ENCODE results near the gene MICU2.

Gene MICU2

DNA sequence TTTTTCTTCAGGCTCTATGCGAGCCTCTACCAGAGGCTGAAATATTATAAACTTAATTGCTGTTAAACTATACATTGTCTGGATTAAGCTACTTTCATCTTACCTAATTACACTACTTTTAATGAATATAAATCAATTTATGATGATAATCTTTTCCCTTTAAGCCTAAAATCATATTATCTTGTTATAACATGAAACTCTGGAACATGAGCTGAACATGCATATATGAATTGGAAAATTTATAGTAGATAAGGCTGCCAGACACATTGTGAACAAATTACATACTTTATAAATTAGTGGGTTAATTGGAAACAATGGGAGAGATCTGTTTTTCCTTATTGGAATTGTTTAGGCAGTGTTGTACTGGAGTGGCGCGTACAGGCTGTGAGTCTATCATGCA is 99.6 kb downstream of the MICU2 start:
- DNase-seq (ENCODE audit: low read depth), result no peak
- TF ChIP-seq, protein P1, sequence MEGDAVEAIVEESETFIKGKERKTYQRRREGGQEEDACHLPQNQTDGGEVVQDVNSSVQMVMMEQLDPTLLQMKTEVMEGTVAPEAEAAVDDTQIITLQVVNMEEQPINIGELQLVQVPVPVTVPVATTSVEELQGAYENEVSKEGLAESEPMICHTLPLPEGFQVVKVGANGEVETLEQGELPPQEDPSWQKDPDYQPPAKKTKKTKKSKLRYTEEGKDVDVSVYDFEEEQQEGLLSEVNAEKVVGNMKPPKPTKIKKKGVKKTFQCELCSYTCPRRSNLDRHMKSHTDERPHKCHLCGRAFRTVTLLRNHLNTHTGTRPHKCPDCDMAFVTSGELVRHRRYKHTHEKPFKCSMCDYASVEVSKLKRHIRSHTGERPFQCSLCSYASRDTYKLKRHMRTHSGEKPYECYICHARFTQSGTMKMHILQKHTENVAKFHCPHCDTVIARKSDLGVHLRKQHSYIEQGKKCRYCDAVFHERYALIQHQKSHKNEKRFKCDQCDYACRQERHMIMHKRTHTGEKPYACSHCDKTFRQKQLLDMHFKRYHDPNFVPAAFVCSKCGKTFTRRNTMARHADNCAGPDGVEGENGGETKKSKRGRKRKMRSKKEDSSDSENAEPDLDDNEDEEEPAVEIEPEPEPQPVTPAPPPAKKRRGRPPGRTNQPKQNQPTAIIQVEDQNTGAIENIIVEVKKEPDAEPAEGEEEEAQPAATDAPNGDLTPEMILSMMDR (conservative IDR thresholded peaks at IDR 0.05; ENCODE audit: low read length), result no peak
- H3K4me3 ChIP-seq (ENCODE audit: low read length), result no peak overlapping the region

DNA sequence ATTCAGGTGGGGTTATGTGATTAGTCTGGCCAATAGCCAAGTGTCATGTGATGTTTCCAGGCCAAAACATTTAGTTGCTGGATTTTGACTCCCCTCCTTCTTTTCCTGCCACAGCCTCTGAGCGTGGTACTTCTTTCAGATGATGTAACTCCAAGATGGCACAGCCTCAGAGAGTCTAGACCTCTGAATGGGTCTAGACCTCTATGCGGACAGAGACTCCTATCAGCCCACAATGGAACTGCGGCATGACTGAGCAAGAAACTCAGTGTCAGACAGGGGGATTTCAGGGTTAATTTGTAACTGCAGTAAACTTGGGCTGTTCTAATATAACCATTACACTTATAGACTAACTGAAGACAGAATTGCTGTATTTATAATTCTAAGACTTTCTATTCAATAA is 102.3 kb downstream of the MICU2 start:
- DNase-seq (ENCODE audit: low read depth), result no peak
- H3K4me3 ChIP-seq (ENCODE audit: low read length), result no peak overlapping the region
- TF ChIP-seq, protein P1 (conservative IDR thresholded peaks at IDR 0.05; ENCODE audit: low read length), result no peak

DNA sequence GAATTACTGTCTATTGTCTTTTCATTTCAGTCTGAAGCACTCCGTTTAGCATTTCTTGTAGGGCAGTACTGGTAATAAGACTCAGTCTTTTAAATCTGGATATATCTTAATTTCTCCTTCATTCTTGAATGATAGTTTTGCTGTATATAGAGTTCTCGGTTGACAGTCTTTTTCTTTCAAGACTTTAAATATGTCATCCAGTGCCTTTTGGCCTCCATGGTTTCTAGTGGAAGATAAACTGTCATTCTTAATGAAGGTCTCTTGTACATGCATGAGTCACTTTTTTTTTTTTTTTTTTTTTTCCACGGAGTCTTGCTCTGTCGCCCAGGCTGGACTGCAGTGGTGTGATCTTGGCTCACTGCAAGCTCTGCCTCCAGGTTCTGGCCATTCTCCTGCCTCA is 117.6 kb downstream of the MICU2 start:
- DNase-seq (ENCODE audit: low read depth), result no peak
- TF ChIP-seq, protein P1 (conservative IDR thresholded peaks at IDR 0.05; ENCODE audit: low read length), result no peak
- no peak overlapping the region for H3K4me3 ChIP-seq (ENCODE audit: low read length)

DNA sequence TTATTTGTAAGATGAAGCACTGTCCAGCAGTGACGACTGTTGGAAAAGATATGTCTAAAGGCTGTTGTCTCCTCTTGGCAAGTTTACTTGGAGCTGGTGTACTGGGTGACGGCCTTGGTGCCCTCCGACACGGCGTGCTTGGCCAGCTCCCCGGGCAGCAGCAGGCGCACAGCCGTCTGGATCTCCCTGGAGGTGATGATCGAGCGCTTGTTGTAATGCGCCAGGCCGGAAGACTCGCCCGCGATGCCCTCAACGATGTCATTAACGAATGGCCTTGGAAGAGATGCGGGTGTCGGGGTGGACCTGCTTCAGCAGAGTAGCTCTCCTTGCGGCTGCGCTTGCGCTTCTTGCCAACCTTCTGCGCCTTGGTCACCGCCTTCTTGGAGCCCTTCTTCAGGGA is 120.2 kb downstream of the MICU2 start:
- TF ChIP-seq, protein P1 (conservative IDR thresholded peaks at IDR 0.05; ENCODE audit: low read length), result no peak

DNA sequence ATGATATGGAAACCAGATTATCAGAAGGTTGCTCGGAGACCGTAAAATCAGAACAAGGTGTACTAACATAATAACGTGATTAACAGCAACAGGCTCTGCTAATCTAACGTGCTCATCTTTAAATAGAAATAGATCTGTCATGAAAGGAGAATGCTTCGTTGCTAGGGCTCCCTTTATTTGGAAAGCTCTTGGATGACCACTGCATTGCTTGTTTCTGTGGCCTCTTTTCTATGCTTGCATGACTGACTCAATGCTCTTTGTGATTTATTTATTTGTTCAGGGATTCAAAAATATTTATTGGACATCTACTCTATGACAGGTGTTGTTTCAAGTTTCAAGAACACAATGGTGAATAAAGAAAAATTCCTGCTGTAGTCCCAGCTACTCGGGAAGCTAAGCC is 122.6 kb downstream of the MICU2 start:
- H3K4me3 ChIP-seq (ENCODE audit: low read length), result no peak overlapping the region
- DNase-seq (ENCODE audit: low read depth), result peak; percentile 28
- TF ChIP-seq, protein P1 (conservative IDR thresholded peaks at IDR 0.05; ENCODE audit: low read length), result no peak

More for the DNA sequence above, 120.2 kb downstream of the MICU2 start:
- no peak for DNase-seq (ENCODE audit: low read depth)
- H3K4me3 ChIP-seq (ENCODE audit: low read length), result no peak overlapping the region

DNA sequence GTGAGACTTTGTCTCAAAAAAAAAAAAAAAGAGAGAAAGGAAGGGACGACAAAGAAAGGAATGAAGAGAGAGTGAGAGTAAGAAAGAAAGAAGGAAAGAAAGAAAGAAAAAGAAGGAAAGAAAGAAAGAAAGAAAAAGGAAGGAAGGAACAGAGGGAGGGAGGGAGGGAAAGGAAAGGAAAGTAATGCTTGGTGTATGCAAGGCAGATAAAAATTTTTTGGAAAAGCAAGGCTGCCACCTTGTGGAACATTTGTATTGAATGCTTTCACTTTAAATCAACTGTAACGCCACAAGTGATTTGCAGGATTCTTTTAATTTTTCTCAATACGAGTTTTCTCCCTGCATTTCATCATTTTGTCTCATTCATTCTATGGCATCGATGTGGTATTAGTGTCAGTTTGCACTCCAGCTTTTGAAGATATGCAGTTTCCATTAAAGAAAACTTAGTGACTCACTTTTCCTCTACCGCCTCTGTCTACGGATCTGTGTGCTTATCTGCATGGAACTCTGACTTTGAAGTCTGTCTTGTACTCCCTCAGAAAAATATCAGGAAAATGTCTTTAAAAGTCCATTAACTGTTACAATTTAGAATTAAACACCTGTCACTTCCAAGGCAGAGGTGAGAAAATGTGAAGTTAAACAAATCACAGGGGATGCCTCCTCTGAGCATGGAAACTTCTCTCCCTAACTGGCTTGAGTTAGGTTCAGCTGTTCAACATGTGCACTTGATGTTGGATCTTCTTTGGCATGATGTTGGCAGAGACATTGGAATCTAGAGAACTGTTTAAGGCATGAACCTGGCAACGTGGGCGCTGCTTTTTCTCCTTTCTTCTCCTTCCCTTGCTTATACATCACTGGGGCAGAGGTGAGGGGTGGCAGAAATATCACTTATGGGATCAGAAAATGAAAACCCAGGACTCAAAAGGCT is 124.8 kb downstream of the MICU2 start:
- TF ChIP-seq, protein P1 (conservative IDR thresholded peaks at IDR 0.05; ENCODE audit: low read length), result peak; percentile 69
- H3K4me3 ChIP-seq (ENCODE audit: low read length), result peak overlapping the region; percentile 48
- DNase-seq (ENCODE audit: low read depth), result peak; percentile 77

DNA sequence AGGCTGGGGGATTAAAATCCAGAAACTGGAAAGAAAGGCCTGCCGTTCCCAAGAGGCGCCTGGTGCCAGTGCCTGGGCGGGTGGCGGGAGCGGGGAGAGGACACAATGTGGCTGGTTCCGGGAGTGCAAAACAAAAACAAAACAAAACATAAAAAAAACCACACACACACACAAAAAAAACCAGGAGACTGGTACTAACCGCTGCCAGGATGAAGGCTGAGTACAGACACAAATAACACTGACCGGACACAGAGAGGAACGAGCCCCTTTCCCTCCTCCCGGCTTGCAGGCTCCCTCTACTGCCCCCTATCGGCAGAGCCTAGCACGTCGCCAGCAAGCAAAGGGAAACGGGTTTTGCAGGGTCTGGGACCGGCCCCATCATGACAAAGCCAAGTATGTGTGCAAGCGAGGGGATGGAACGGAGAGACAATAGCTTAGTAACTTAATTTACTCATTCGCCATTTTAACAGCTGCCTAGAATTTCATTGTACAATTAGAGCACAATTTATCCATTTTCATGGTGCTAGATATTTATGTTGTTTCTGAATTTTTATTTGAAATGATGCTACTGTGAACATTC is 127.0 kb downstream of the MICU2 start:
- peak overlapping the region; percentile 55 for H3K4me3 ChIP-seq (ENCODE audit: low read length)
- DNase-seq (ENCODE audit: low read depth), result peak; percentile 76
- TF ChIP-seq, protein P1 (conservative IDR thresholded peaks at IDR 0.05; ENCODE audit: low read length), result peak; percentile 98
